Endothelial cell of umbilical vein (primary cell): ENCODE measurements around the gene GJD2. TPM values are rescaled to one million over a fixed set of nuclear protein-coding genes. Genes with fewer than 3 reads are reported as not detected.

Source experiments
- BruUV-seq: library from RNA; stranded (reverse); fragments of 400-500 nt; replicated peaks from 2 replicates; lab custom pipeline; 2021; lab: Mats Ljungman, UMichigan
- CTCF ChIA-PET: fragments of 300-600, 350-600 bp; sonication (Branson Sonifier 250); formaldehyde crosslinking; loops from one replicate; lab custom pipeline; 2021; ENCODE audit warnings: antibody characterized with exemption, inconsistent platforms; lab: Charles Lee
- POLR2A ChIA-PET: fragments of 300-600, 350-600 bp; sonication (Branson Sonifier 250); formaldehyde crosslinking; loops from one replicate; lab custom pipeline; 2021; ENCODE audit warnings: antibody characterized with exemption, inconsistent platforms; lab: Charles Lee
- DNase-seq: peaks from one replicate; pipeline ENCODE4 v3.0.0-alpha.2; 2011; ENCODE audit warnings: low read depth, low spot score
- FAIRE-seq: peaks from 2 replicates; lab custom pipeline; 2011; peaks lifted over from hg19 to GRCh38; lab: Jason Lieb, UNC
- H2AFZ ChIP-seq: 2 replicates; pipeline ENCODE4 v1.6.0; 2012; ENCODE audit warnings: low read depth, low read length, control low read depth, inconsistent platforms
- H3K27ac ChIP-seq: 2 replicates; pipeline ENCODE4 v1.5.1; 2011; ENCODE audit warnings: low read depth, mild to moderate bottlenecking, control low read depth, low read length, moderate library complexity; ENCODE audit not compliant: insufficient read depth
- H3K27me3 ChIP-seq, 2 experiments: 2 replicates each; pipeline versions ENCODE4 v1.6.0 to v1.6.1; 2011; ENCODE audit warnings: low read length in 2 of 2, mixed read lengths in 1 of 2; ENCODE audit not compliant: control insufficient read depth in 2 of 2, insufficient read depth in 2 of 2
- H3K36me3 ChIP-seq, 2 experiments: 2 replicates in 1 of 2; 3 replicates in 1 of 2; pipeline ENCODE4 v1.5.1; 2011; ENCODE audit warnings: low read length in 2 of 2, mild to moderate bottlenecking in 1 of 2, moderate library complexity in 1 of 2; ENCODE audit not compliant: control insufficient read depth in 2 of 2, insufficient read depth in 2 of 2; ENCODE audit errors: extremely low read depth in 1 of 2
- H3K4me1 ChIP-seq: 3 replicates; pipeline ENCODE4 v1.5.1; 2011; ENCODE audit warnings: mild to moderate bottlenecking, low read length; ENCODE audit not compliant: control insufficient read depth, insufficient read depth; ENCODE audit errors: extremely low read depth
- H3K4me2 ChIP-seq: 2 replicates; pipeline ENCODE4 v1.6.1; 2011; ENCODE audit warnings: low read length, control low read depth, mixed read lengths; ENCODE audit not compliant: insufficient read depth
- H3K4me3 ChIP-seq, 3 experiments: fragments of 200-600 bp in 1 of 3; sonication (generic), shearing (Covaris generic) in 1 of 3; replicated peaks in 1 of 3; 2 replicates each; pipeline ENCODE4 v1.5.1; 2011 to 2016; ENCODE audit warnings: control low read depth in 3 of 3, low read length in 3 of 3, mild to moderate bottlenecking in 2 of 3, inconsistent platforms in 1 of 3, low read depth in 1 of 3, moderate library complexity in 1 of 3; ENCODE audit not compliant: insufficient read depth in 1 of 3
- H3K79me2 ChIP-seq: 2 replicates; pipeline ENCODE4 v1.6.0; 2012; ENCODE audit warnings: low read length, inconsistent platforms; ENCODE audit not compliant: control insufficient read depth, insufficient read depth
- H3K9ac ChIP-seq: replicated peaks from 2 replicates; pipeline ENCODE3; 2011; ENCODE audit warnings: low read length, control low read depth; ENCODE audit not compliant: insufficient read depth; ENCODE audit errors: extremely low read depth
- H3K9me1 ChIP-seq: replicated peaks from 3 replicates; pipeline ENCODE4 v1.6.0; 2011; ENCODE audit warnings: mild to moderate bottlenecking, low read length; ENCODE audit not compliant: control insufficient read depth, insufficient read depth; ENCODE audit errors: extremely low read depth
- H3K9me3 ChIP-seq: replicated peaks from 2 replicates; pipeline ENCODE4 v1.5.1; 2012; ENCODE audit warnings: low read length, inconsistent platforms; ENCODE audit not compliant: control insufficient read depth, insufficient read depth
- H4K20me1 ChIP-seq: replicated peaks from 2 replicates; pipeline ENCODE3; 2011; ENCODE audit warnings: mild to moderate bottlenecking, low read length; ENCODE audit not compliant: control insufficient read depth, insufficient read depth; ENCODE audit errors: extremely low read depth
- CTCF ChIP-seq, 2 donors: IDR thresholded peaks; 1 replicate in 1 of 2; 2 replicates in 1 of 2; pipeline ENCODE4 v1.5.1; 2011; ENCODE audit warnings: low read length in 2 of 2, mild to moderate bottlenecking in 2 of 2, moderate library complexity in 2 of 2, control low read depth in 1 of 2, inconsistent platforms in 1 of 2, low read depth in 1 of 2; ENCODE audit not compliant: insufficient read depth in 1 of 2; ENCODE audit errors: extremely low read depth in 1 of 2
- EZH2 ChIP-seq: IDR thresholded peaks from 2 replicates; pipeline ENCODE4 v1.6.1; 2012; ENCODE audit warnings: borderline replicate concordance, low read depth, mild to moderate bottlenecking, moderate library complexity, low read length, inconsistent platforms; ENCODE audit not compliant: severe bottlenecking
- FOS ChIP-seq: IDR thresholded peaks from 2 replicates; pipeline ENCODE4 v1.6.1; 2011; ENCODE audit warnings: mild to moderate bottlenecking, low read length, moderate library complexity, borderline replicate concordance; ENCODE audit not compliant: insufficient read depth
- GATA2 ChIP-seq: IDR thresholded peaks from 2 replicates; pipeline ENCODE4 v1.7.0; 2011; ENCODE audit warnings: low read depth, mild to moderate bottlenecking, moderate library complexity, mixed read lengths, low read length; ENCODE audit not compliant: insufficient read length, insufficient read depth
- JUN ChIP-seq: IDR thresholded peaks from 2 replicates; pipeline ENCODE4 v1.6.1; 2011; ENCODE audit warnings: borderline replicate concordance, low read depth; ENCODE audit not compliant: insufficient read length, insufficient read depth
- MYC ChIP-seq: IDR thresholded peaks from one replicate; pipeline ENCODE4 v1.6.1; 2011; ENCODE audit warnings: mild to moderate bottlenecking, low read depth, low read length
- POLR2A ChIP-seq: IDR thresholded peaks from 2 replicates; pipeline ENCODE4 v1.6.1; 2012; ENCODE audit warnings: low read depth, mild to moderate bottlenecking, control low read depth, low read length
- POLR2AphosphoS5 ChIP-seq: IDR thresholded peaks from 2 replicates; pipeline ENCODE4 v1.6.1; 2012; ENCODE audit warnings: low read depth, mild to moderate bottlenecking, control low read depth, low read length, moderate library complexity; ENCODE audit not compliant: insufficient read depth
- dilution Hi-C: fragments of 300-500 bp; cut with MboI; formaldehyde crosslinking; loops from one replicate; pipeline ENCODE4 v1.15.0; 2019; ENCODE audit warnings: low sequenced_read_pairs; ENCODE audit not compliant: extremely low pct_ligation_motif_present
- intact Hi-C: fragments of 100-400 bp; cut with micrococcal nuclease; formaldehyde crosslinking; loops from one replicate; pipeline ENCODE4 v1.10.0; 2022
- polyA plus RNA-seq, 4 experiments: library from polyadenylated mRNA; depleted of rRNA in 3 of 4; stranded (reverse) in 3 of 4; unstranded in 1 of 4; fragments of >200 nt; gene quantifications; 2 replicates each; pipeline versions ENCODE4 v1.2.1 to v1.2.3, GENCODE V29; 2011 to 2012; ENCODE audit warnings: missing spikeins in 1 of 4
- total RNA-seq: library from RNA; stranded (reverse); gene quantifications from 2 replicates; pipeline ENCODE4 v1.2.3, GENCODE V29; 2021
- TF ChIP-seq, protein P1 (sequence below): IDR thresholded peaks from 2 replicates; pipeline ENCODE4 v1.6.1; 2011; ENCODE audit not compliant: insufficient read depth, insufficient read length

Gene GJD2
- total and polyA plus RNA-seq, 2 donors (not counting 3 experiments of a cell fraction or from before 2014, with no cell fraction given): not detected

DNA sequence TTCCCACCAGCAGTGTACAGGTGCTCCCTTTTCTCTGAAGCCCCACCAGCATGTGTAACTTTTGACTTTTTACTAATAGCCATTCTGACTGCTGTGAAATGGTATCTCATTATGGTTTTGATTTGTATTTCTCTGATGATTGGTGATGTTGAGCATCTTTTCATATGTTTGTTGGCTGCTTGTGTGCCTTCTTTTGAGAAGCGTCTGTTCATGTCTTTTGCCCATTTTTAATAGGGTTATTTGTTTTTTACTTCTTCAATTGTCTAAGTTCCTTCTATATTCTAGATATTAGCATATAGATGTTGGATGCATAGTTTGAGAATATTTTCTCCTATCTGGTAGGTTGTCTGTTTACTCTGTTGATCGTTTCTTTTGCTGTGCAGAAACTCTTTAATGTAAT lies 25.9 kb upstream of the GJD2 start:
- Histone ChIP-seq H3K9me3 (no peaks in the 10 kb centered on the region), H3K36me3 (no peaks in the 10 kb centered on the region), H3K9me1 (no peaks in the 10 kb centered on the region), H3K4me2 (no peak overlapping the region), H3K27me3 (peaks cover 8 to 12% of the 10 kb centered on the region in 2 experiments), H3K79me2 (no peaks in the 10 kb centered on the region), H2AFZ (no peak overlapping the region), H3K27ac (no peak overlapping the region), H3K4me3 (no peak overlapping the region), H3K4me1 (no peaks in the 10 kb centered on the region), H4K20me1 (no peaks in the 10 kb centered on the region), H3K9ac (no peak overlapping the region)
- BruUV-seq: no TSS peak
- TF ChIP-seq MYC (no peak), FOS (no peak), POLR2AphosphoS5 (no peak), EZH2 (no peak), GATA2 (no peak), JUN (no peak), POLR2A (no peak), CTCF (IDR thresholded peaks at IDR 0.05; ENCODE audit: extremely low read depth in 1 of 2, insufficient read depth in 1 of 2, low read depth in 1 of 2, low read length in 2 of 2) (no peak)
- TF ChIP-seq, protein P1, sequence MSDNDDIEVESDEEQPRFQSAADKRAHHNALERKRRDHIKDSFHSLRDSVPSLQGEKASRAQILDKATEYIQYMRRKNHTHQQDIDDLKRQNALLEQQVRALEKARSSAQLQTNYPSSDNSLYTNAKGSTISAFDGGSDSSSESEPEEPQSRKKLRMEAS: no peak
- ChIA-PET POLR2A (no interaction called here), CTCF (no interaction called here)
- DNase-seq (no peak), FAIRE-seq (no peak)
- dilution Hi-C loops: no loop called here
- intact Hi-C loops: no loop called here
